ENCODE results near the gene PRSS58.

The PRSS58 gene

GRCh38 chr7:142231716-142232115 lies 26.1 kb downstream of the PRSS58 start:
- H3K4me3 ChIP-seq (ENCODE audit: low read length): no peak overlapping the region
- peak; percentile 10 for DNase-seq (ENCODE audit: low read depth, low spot score)

- DNase-seq (ENCODE audit: low read depth, low spot score): no peak
- H3K4me3 ChIP-seq (ENCODE audit: low read length): no peak overlapping the region
These were observed 29.2 kb downstream of the PRSS58 start for GRCh38 chr7:142228537-142229104.
